Measurements from ENCODE around the gene KLHL2.

DNA sequence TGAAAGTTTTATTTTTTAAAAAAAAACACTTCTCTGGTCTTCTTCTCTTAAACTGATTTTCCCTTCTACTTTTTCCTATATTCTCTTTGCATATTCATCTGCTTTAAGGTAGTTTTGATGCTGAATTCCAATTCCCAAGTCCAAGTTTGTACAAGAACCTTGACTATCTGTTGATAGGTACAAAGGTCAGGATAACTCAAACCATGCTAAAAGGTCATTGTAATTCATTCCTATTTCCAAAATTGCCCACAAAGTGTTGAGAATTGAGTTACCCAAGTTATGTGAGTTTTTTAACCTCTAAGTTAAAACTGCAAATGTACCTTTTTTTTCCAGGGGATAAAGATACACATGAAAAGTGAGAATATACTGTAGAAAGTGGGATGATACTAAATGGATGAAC lies 48.6 kb upstream of the KLHL2 start:
- TF ChIP-seq, protein P1, sequence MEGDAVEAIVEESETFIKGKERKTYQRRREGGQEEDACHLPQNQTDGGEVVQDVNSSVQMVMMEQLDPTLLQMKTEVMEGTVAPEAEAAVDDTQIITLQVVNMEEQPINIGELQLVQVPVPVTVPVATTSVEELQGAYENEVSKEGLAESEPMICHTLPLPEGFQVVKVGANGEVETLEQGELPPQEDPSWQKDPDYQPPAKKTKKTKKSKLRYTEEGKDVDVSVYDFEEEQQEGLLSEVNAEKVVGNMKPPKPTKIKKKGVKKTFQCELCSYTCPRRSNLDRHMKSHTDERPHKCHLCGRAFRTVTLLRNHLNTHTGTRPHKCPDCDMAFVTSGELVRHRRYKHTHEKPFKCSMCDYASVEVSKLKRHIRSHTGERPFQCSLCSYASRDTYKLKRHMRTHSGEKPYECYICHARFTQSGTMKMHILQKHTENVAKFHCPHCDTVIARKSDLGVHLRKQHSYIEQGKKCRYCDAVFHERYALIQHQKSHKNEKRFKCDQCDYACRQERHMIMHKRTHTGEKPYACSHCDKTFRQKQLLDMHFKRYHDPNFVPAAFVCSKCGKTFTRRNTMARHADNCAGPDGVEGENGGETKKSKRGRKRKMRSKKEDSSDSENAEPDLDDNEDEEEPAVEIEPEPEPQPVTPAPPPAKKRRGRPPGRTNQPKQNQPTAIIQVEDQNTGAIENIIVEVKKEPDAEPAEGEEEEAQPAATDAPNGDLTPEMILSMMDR (IDR thresholded peaks at IDR 0.05; ENCODE audit: insufficient read depth, low read length), result no peak
- no peak for TF ChIP-seq POLR2AphosphoS5 (IDR thresholded peaks at IDR 0.05; ENCODE audit: low read depth)

All from HL-60 (cell line).